GM23248 (cell line): ENCODE measurements around the gene MRPL32. TPM values are rescaled to one million over a fixed set of nuclear protein-coding genes. Genes with fewer than 3 reads are reported as not detected.
A peak's percentile ranks its signal among the peaks of the same experiment; 100 is the strongest.

ENCODE experiments used
- DNase-seq: peaks from one replicate; pipeline ENCODE4 v3.0.0-alpha.2; 2015
- H2AFZ ChIP-seq: fragments of 200-600 bp; sonication (generic); 2 replicates; pipeline ENCODE4 v1.6.1; 2016; ENCODE audit warnings: antibody characterized with exemption
- H3F3A ChIP-seq: fragments of 200-600 bp; sonication (generic); 2 replicates; pipeline ENCODE4 v1.6.1; 2016; ENCODE audit warnings: mild to moderate bottlenecking, antibody characterized with exemption, mixed run types; ENCODE audit not compliant: insufficient read depth
- H3K27ac ChIP-seq: fragments of 200-600 bp; sonication (generic); 2 replicates; pipeline ENCODE4 v1.5.1; 2016; ENCODE audit warnings: mild to moderate bottlenecking
- H3K27me3 ChIP-seq: fragments of 200-600 bp; sonication (generic); replicated peaks from 2 replicates; pipeline ENCODE4 v1.6.1; 2016; ENCODE audit warnings: mild to moderate bottlenecking; ENCODE audit not compliant: insufficient read depth
- H3K36me3 ChIP-seq: fragments of 200-600 bp; sonication (generic); 2 replicates; pipeline ENCODE4 v1.6.1; 2016; ENCODE audit warnings: low read depth, mild to moderate bottlenecking
- H3K4me1 ChIP-seq: fragments of 200-600 bp; sonication (generic); 2 replicates; pipeline ENCODE4 v1.6.1; 2016; ENCODE audit warnings: mild to moderate bottlenecking; ENCODE audit not compliant: insufficient read depth
- H3K4me2 ChIP-seq: fragments of 200-600 bp; sonication (generic); one replicate; pipeline ENCODE4 v1.6.1; 2016; ENCODE audit warnings: mild to moderate bottlenecking; ENCODE audit not compliant: unreplicated experiment
- H3K4me3 ChIP-seq: fragments of 200-600 bp; sonication (generic); 2 replicates; pipeline ENCODE4 v1.5.1; 2016; ENCODE audit warnings: mild to moderate bottlenecking
- H3K79me2 ChIP-seq: fragments of 200-600 bp; sonication (generic); 2 replicates; pipeline ENCODE4 v1.6.1; 2016; ENCODE audit warnings: mild to moderate bottlenecking; ENCODE audit not compliant: insufficient read depth
- H3K9ac ChIP-seq: fragments of 200-600 bp; sonication (generic); 2 replicates; pipeline ENCODE4 v1.6.1; 2016; ENCODE audit warnings: mild to moderate bottlenecking
- H3K9me2 ChIP-seq: fragments of 200-600 bp; sonication (generic); 2 replicates; pipeline ENCODE4 v1.6.1; 2016; ENCODE audit warnings: mixed run types, mild to moderate bottlenecking, moderate library complexity; ENCODE audit not compliant: insufficient read depth
- H3K9me3 ChIP-seq: fragments of 200-600 bp; sonication (generic); one replicate; pipeline ENCODE4 v1.6.1; 2017; ENCODE audit warnings: low read depth
- H4K20me1 ChIP-seq: fragments of 200-600 bp; sonication (generic); 2 replicates; pipeline ENCODE4 v1.6.0; 2016; ENCODE audit not compliant: insufficient read depth
- EZH2 ChIP-seq: fragments of 200-600 bp; sonication (generic); IDR thresholded peaks from 2 replicates; pipeline ENCODE4 v1.6.1; 2018; ENCODE audit warnings: antibody characterized with exemption, mild to moderate bottlenecking; ENCODE audit not compliant: insufficient read depth, poor library complexity, severe bottlenecking
- EZH2phosphoT487 ChIP-seq: fragments of 200-600 bp; sonication (generic); IDR thresholded peaks from 2 replicates; pipeline ENCODE4 v1.6.1; 2018; ENCODE audit warnings: antibody characterized with exemption, moderate library complexity, mild to moderate bottlenecking, low read depth; ENCODE audit not compliant: insufficient read depth
- whole genome bisulfite sequencing, 2 experiments: methylation state at CpG; one replicate each; pipeline ENCODE4 v1.1.6; 2015 to 2017; ENCODE audit warnings: low lambda C conversion rate in 2 of 2, low coverage in 1 of 2; ENCODE audit errors: missing lambda C conversion rate in 2 of 2; 5-methylcytosine and 5-hydroxymethylcytosine counted together
- in situ Hi-C: fragments of 300-500 bp; cut with MboI; formaldehyde crosslinking; loops from 2 replicates; pipeline ENCODE4 v1.15.0; 2020
- polyA plus RNA-seq: library from polyadenylated mRNA; unstranded; fragments of >200 nt; fragmentation: Nextera tagmentation; extraction: Ambion mirVana; gene quantifications from 2 replicates; pipeline ENCODE4 v1.2.1, GENCODE V29; 2016
- total RNA-seq: library from RNA; depleted of rRNA; stranded (reverse); fragments of >200 nt; shearing (Covaris generic); gene quantifications from 2 replicates; pipeline ENCODE4 v1.2.3, GENCODE V29; 2014

Gene MRPL32
- total and polyA plus RNA-seq, 2 experiments from 2014 or later, result 45.3 to 76.3 TPM

DNA sequence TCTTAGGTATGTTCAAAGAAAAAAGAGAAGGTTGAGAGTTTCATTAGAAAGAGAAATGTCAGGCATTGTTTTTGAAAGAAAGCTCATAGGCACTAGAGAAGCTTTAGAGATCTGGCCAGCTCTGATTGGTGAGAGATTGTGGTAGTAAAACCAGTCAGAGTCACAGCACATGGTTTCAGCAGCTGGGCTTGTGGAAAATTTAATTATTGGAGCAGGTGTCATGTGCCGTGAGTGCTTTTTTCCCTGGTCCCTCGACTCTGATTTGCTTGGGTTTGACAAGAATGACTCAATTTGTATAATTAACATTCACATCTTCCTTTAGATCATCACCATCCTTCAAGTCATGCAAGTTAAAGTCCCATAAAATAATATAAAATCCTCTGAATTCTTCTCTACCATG lies 35.2 kb downstream of the MRPL32 start:
- H4K20me1 ChIP-seq, result no peaks in the 10 kb centered on the region
- H3K4me2 ChIP-seq, result no peak overlapping the region
- no peaks in the 10 kb centered on the region for H3K9me3 ChIP-seq
- no peak overlapping the region for H3K27ac ChIP-seq
- H3F3A ChIP-seq, result peaks cover 15% of the 10 kb centered on the region
- no peaks in the 10 kb centered on the region for H3K9me2 ChIP-seq
- H3K79me2 ChIP-seq, result no peaks in the 10 kb centered on the region
- H3K9ac ChIP-seq, result no peak overlapping the region
- H3K4me3 ChIP-seq, result no peak overlapping the region
- in situ Hi-C loops, result no loop called here
- no peaks in the 10 kb centered on the region for H3K36me3 ChIP-seq
- H3K4me1 ChIP-seq, result peaks cover 18% of the 10 kb centered on the region
- H3K27me3 ChIP-seq, result no peaks in the 10 kb centered on the region
- WGBS, 2 experiments, result 94 to 100% methylated on average over 2 of the region's 2 CpGs
- TF ChIP-seq EZH2 (no peak), EZH2phosphoT487 (no peak)
- DNase-seq, result no peak
- no peak overlapping the region for H2AFZ ChIP-seq

- Histone ChIP-seq H3K9me3 (no peaks in the 10 kb centered on the region), H3K27ac (peak overlapping the region; percentile 70), H3K4me2 (peak overlapping the region; percentile 70), H3K27me3 (no peaks in the 10 kb centered on the region), H3K9ac (peak overlapping the region; percentile 18; the same call in 1 of the 2 replicates), H2AFZ (peak overlapping the region; percentile 66), H3K4me3 (peak overlapping the region; percentile 49), H3K4me1 (peaks cover 19% of the 10 kb centered on the region), H4K20me1 (no peaks in the 10 kb centered on the region), H3K79me2 (no peaks in the 10 kb centered on the region), H3K9me2 (no peaks in the 10 kb centered on the region), H3K36me3 (no peaks in the 10 kb centered on the region), H3F3A (peaks cover 24% of the 10 kb centered on the region)
- DNase-seq, result peak; percentile 98
- in situ Hi-C loops, result no loop called here
- TF ChIP-seq EZH2phosphoT487 (0 out of 2 replicates have a peak, but pooled peaks have one; percentile 62), EZH2 (no peak)
- WGBS, 2 experiments, result 1 to 3% methylated on average over 5 of the region's 5 CpGs
Measured at GRCh38 chr7:42972699-42973500, 40.7 kb downstream of the MRPL32 start.

DNA sequence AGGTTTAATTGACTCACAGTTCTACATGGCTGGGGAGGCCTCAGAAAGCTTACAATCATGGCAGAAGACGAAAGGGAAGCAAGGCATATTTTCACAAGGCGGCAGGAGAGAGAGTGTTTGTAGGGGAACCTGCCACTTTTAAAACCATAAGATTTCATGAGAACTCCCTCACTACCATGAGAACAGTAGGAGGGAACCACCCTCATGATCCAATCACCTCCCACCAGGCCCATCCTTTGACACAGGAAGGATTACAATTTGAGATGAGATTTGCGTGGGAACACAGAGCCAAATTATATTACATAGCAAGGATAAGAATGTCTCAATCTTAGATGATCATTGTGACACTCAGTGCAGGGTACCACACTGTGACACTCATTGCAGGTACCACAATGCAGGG lies 44.2 kb downstream of the MRPL32 start:
- in situ Hi-C loops, result no loop called here
- Histone ChIP-seq H3F3A (peaks cover 24% of the 10 kb centered on the region), H3K4me3 (no peak overlapping the region), H4K20me1 (no peaks in the 10 kb centered on the region), H3K36me3 (no peaks in the 10 kb centered on the region), H3K9ac (no peak overlapping the region), H3K4me1 (peaks cover 19% of the 10 kb centered on the region), H3K79me2 (no peaks in the 10 kb centered on the region), H2AFZ (no peak overlapping the region), H3K9me2 (no peaks in the 10 kb centered on the region), H3K9me3 (no peaks in the 10 kb centered on the region), H3K27ac (no peak overlapping the region), H3K4me2 (no peak overlapping the region), H3K27me3 (no peaks in the 10 kb centered on the region)
- TF ChIP-seq EZH2phosphoT487, result no peak
- no peak for TF ChIP-seq EZH2
- DNase-seq, result no peak
- WGBS, 2 experiments, result 94 to 100% methylated on average over 3 of the region's 3 CpGs

GRCh38 chr7:42978496-42978895 lies 46.3 kb downstream of the MRPL32 start:
- H4K20me1 ChIP-seq, result no peaks in the 10 kb centered on the region
- no peak overlapping the region for H2AFZ ChIP-seq
- no peak for DNase-seq
- no peak for TF ChIP-seq EZH2phosphoT487
- no peak for TF ChIP-seq EZH2
- H3K4me3 ChIP-seq, result no peak overlapping the region
- no peak overlapping the region for H3K9ac ChIP-seq
- in situ Hi-C loops, result no loop called here
- no peaks in the 10 kb centered on the region for H3K9me2 ChIP-seq
- no peaks in the 10 kb centered on the region for H3K79me2 ChIP-seq
- H3K27ac ChIP-seq, result no peak overlapping the region
- H3K36me3 ChIP-seq, result no peaks in the 10 kb centered on the region
- no peak overlapping the region for H3K4me2 ChIP-seq
- H3F3A ChIP-seq, result peaks cover 7% of the 10 kb centered on the region
- peaks cover 7% of the 10 kb centered on the region for H3K4me1 ChIP-seq
- no peaks in the 10 kb centered on the region for H3K9me3 ChIP-seq
- no peaks in the 10 kb centered on the region for H3K27me3 ChIP-seq

DNA sequence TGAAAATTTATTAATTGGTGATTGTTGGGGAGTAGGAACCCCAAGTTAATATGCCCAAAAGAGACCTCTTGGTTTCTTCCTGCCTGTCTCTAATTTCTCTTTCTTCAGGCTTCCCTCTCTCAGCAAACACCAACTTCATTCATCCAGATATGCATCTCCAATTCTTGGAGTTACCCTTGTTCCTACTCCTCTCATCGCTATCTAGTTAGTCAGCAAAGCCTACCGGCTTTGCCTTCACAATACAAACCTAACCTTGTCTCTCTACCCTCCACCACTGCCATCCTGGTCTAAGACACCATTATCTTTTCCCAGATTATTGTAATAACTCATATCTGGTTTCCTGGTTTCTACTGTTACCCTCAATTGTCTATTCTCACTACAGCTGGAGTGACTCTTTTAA lies 47.9 kb downstream of the MRPL32 start:
- no peaks in the 10 kb centered on the region for H3K9me2 ChIP-seq
- WGBS, 2 experiments, result 100% methylated on average over 2 of the region's 2 CpGs
- no peak overlapping the region for H3K4me3 ChIP-seq
- H4K20me1 ChIP-seq, result no peaks in the 10 kb centered on the region
- H3K79me2 ChIP-seq, result no peaks in the 10 kb centered on the region
- DNase-seq, result no peak
- H3K27ac ChIP-seq, result no peak overlapping the region
- H3K27me3 ChIP-seq, result no peaks in the 10 kb centered on the region
- no peaks in the 10 kb centered on the region for H3K4me1 ChIP-seq
- no peaks in the 10 kb centered on the region for H3K36me3 ChIP-seq
- no peak overlapping the region for H3K4me2 ChIP-seq
- H3K9ac ChIP-seq, result no peak overlapping the region
- H3K9me3 ChIP-seq, result no peaks in the 10 kb centered on the region
- no peak for TF ChIP-seq EZH2phosphoT487
- TF ChIP-seq EZH2, result no peak
- in situ Hi-C loops, result no loop called here
- no peaks in the 10 kb centered on the region for H3F3A ChIP-seq
- no peak overlapping the region for H2AFZ ChIP-seq
